Mucosa of descending colon (tissue), 3 donors: ENCODE results near the gene TMEM88. TPM values are rescaled to one million over a fixed set of nuclear protein-coding genes. Genes with fewer than 3 reads are reported as not detected.

Source experiments
- ATAC-seq: fragments of 200-7000 bp; cut with Tn5 transposase; one replicate; pipeline ENCODE4 v1.9.1; 2020; ENCODE audit warnings: mild to moderate bottlenecking, moderate library complexity
- DNase-seq, 3 donors: peaks; one replicate each; pipeline ENCODE4 v3.0.0-alpha.2; 2020
- H3K36me3 ChIP-seq: fragments of 200-600 bp; one replicate; pipeline ENCODE4 v1.8.0; 2021; ENCODE audit warnings: low read depth, mild to moderate bottlenecking
- H3K4me1 ChIP-seq: fragments of 200-600 bp; one replicate; pipeline ENCODE4 v1.8.0; 2021; ENCODE audit warnings: low read depth, mild to moderate bottlenecking
- H3K4me3 ChIP-seq: fragments of 200-600 bp; one replicate; pipeline ENCODE4 v1.8.0; 2021; ENCODE audit warnings: mild to moderate bottlenecking
- H3K9me3 ChIP-seq: fragments of 200-600 bp; one replicate; pipeline ENCODE4 v1.8.0; 2021; ENCODE audit warnings: mild to moderate bottlenecking
- intact Hi-C, 2 donors: fragments of 100-400 bp; cut with DNase I in 1 of 2; cut with micrococcal nuclease in 1 of 2; formaldehyde crosslinking; loops; one replicate each; pipeline versions ENCODE4 v1.11.0 to v1.11.1; 2022; cut with DNase I, micrococcal nuclease
- total RNA-seq, 3 donors: library from RNA; stranded (reverse); fragmentation: NEBNext Ultra II Directional in 2 of 3; extraction: Animal tissue kit (Norgen Biotek cat#: 25700) in 2 of 3; gene quantifications; one replicate each; pipeline versions ENCODE4 v1.2.1 to v1.2.4, GENCODE V29; 2021 to 2023
- TF ChIP-seq, protein P1 (sequence below): fragments of 200-600 bp; IDR thresholded peaks from one replicate; pipeline ENCODE4 v1.8.0; 2022; ENCODE audit warnings: antibody characterized with exemption, mild to moderate bottlenecking
- donor health status: DM: no; HTN: no; CAD: no; lungs with moderate emphysema.
- donor health status: DM: no; HTN: no; CAD: no.
- donor health status: DM: no; HTN: yes; CAD: no.

Gene TMEM88
- total RNA-seq, 3 donors from 2014 or later: 3.5 to 8.5 (median 6.9) TPM

DNA sequence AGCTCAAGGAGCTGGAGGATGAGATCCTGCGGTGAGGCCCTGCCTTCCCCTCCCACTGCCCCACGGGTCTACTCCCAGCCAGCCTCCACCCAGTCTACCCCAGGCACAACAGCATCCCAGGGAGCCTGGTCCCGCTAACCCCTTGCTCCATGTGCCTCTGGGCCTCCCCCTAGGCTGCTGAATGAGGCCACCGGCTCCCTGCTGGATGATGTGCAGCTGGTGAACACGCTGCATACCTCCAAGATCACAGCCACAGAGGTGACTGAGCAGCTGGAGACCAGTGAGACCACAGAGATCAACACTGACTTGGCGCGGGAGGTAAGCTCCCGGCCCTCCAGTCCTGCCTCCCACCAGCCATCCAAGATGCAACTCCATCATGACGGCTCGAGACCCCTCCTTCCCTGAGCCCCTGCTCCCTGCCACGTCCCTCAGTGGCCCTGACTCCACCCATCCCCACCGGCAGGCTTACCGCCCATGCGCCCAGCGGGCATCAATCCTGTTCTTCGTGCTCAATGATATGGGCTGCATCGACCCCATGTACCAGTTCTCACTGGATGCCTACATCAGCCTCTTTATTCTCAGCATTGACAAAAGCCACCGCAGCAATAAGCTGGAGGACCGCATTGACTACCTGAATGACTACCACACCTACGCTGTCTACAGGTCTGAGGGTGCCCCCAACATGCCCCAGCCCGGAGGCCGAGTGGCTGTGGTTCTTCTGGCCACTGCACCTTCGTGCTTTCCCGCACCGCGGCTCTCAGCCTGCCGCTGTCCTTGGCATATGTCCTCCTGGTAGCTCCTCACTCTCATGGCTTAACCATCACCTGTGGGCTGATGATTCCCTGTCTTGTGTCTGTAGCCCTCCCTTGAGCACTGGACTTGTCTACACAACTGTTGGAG lies 35.9 kb upstream of the TMEM88 start:
- Histone ChIP-seq H3K4me1 (no peaks in the 10 kb centered on the region), H3K36me3 (no peaks in the 10 kb centered on the region), H3K4me3 (no peak overlapping the region), H3K9me3 (no peaks in the 10 kb centered on the region)
- ATAC-seq (no peak), DNase-seq (no peak)
- TF ChIP-seq, protein P1, sequence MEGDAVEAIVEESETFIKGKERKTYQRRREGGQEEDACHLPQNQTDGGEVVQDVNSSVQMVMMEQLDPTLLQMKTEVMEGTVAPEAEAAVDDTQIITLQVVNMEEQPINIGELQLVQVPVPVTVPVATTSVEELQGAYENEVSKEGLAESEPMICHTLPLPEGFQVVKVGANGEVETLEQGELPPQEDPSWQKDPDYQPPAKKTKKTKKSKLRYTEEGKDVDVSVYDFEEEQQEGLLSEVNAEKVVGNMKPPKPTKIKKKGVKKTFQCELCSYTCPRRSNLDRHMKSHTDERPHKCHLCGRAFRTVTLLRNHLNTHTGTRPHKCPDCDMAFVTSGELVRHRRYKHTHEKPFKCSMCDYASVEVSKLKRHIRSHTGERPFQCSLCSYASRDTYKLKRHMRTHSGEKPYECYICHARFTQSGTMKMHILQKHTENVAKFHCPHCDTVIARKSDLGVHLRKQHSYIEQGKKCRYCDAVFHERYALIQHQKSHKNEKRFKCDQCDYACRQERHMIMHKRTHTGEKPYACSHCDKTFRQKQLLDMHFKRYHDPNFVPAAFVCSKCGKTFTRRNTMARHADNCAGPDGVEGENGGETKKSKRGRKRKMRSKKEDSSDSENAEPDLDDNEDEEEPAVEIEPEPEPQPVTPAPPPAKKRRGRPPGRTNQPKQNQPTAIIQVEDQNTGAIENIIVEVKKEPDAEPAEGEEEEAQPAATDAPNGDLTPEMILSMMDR: no peak
- intact Hi-C loops: no loop called here

DNA sequence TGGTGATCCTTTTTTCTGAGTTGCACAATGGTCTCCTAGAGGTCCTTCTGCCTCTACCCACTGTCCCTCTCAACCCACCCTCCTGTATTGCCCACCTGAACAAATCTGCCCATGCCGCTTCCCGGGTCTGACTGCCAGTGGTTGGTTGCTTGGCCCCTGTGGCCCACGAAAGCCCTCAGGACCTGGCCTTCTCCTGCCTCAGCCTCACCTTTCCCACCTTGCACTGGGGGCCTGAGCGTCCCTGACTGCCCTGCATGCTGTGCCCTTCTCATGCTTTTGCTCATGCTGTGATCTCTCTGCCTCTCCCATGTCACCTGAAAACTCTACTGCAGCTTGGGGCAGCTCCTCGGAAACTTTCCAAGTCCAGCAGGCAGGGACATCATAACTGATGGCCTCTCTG lies 34.6 kb upstream of the TMEM88 start:
- H3K9me3 ChIP-seq: no peaks in the 10 kb centered on the region
- ATAC-seq (no peak), DNase-seq (no peak)
- H3K4me1 ChIP-seq: no peaks in the 10 kb centered on the region
- H3K4me3 ChIP-seq: no peak overlapping the region
- no peaks in the 10 kb centered on the region for H3K36me3 ChIP-seq
- intact Hi-C loops: no loop called here
- TF ChIP-seq, protein P1: no peak

DNA sequence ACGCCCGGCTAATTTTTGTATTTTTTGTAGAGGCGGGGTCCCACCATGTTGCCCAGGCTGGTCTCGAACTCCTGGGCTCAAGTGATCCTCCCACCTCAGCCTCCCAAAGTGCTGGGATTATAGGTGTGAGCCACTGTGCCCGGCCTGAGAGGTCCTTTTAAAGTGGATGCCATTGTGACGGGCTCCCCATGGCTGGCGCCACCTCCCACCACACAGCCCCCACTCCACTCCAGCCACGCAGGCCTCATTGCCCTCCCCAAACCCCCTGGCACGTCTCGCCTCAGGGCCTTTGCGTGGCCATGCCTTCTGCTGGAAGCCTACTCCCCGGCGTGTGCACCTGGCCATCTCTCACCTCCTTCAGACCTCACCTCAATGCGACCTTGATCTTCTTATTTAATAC lies 32.7 kb upstream of the TMEM88 start:
- Histone ChIP-seq H3K4me3 (no peak overlapping the region), H3K36me3 (no peaks in the 10 kb centered on the region), H3K9me3 (no peaks in the 10 kb centered on the region), H3K4me1 (no peaks in the 10 kb centered on the region)
- TF ChIP-seq, protein P1: no peak
- DNase-seq (no peak), ATAC-seq (no peak)
- intact Hi-C loops: no loop called here

DNA sequence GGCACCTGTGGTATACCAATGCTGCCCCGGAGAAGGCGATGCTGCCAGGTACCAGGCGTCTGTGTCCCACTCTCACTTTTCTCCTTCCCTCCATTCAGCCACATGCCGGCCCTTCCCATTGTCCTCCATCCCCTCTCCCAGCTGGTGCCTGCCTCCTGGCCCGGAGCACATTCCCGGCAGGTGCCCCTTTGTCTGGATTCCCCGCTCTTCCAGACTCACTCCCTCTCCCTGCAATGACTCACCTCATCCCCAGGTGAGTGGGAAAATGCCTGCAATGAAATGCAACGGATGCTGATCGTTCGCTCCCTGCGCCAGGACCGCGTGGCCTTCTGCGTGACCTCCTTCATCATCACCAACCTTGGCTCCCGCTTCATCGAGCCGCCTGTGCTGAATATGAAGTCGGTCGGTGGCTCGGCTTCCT lies 31.3 kb upstream of the TMEM88 start:
- TF ChIP-seq, protein P1: no peak
- Histone ChIP-seq H3K36me3 (no peaks in the 10 kb centered on the region), H3K9me3 (no peaks in the 10 kb centered on the region), H3K4me3 (no peak overlapping the region), H3K4me1 (no peaks in the 10 kb centered on the region)
- intact Hi-C loops: no loop called here
- ATAC-seq (no peak), DNase-seq (no peak)

DNA sequence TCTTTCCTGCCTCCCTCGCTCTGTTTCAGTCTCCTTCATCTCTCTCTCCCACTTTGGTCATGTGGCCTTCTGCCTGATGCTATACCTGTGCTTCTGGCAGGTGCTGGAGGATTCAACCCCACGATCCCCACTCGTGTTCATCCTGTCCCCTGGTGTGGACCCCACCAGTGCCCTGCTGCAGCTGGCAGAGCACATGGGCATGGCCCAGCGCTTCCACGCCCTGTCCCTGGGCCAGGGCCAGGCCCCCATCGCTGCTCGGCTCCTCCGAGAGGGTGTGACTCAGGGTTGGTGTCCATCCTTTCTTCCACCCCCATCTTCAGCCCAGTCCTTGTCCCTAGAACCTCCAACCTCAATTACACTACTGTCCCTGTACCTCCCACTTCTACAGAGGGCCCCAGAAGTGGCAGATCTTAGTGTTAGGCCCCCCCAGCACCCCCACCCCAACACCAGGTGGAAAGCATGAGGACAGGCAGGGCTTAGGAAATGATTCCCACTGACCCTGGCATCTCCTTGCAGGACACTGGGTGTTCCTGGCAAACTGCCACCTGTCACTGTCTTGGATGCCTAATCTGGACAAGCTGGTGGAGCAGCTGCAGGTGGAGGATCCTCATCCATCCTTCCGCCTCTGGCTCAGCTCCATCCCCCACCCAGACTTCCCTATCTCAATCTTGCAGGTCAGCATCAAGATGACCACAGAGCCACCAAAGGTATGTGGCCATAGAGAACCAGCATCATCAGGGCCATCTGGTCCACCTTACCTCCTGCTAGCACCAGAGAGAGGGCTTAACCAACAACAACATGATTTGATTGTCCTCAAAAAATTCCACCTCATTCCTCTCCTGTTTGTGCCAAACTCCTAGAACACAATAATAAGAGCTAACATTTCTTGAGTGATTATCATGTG lies 30.6 kb upstream of the TMEM88 start:
- Histone ChIP-seq H3K9me3 (no peaks in the 10 kb centered on the region), H3K4me3 (no peak overlapping the region), H3K36me3 (no peaks in the 10 kb centered on the region), H3K4me1 (no peaks in the 10 kb centered on the region)
- TF ChIP-seq, protein P1: no peak
- intact Hi-C loops: no loop called here
- DNase-seq (no peak), ATAC-seq (no peak)
